OCI-LY1 (cell line): ENCODE data around the gene CACFD1.

Source experiments
- CTCF ChIP-seq: fragments of 200-600 bp; sonication (generic), shearing (Covaris generic); IDR thresholded peaks from 2 replicates; pipeline ENCODE4 v1.5.1; 2017; ENCODE audit warnings: mild to moderate bottlenecking, antibody characterized with exemption, low read length, moderate library complexity, mixed read lengths
- EZH2 ChIP-seq: fragments of 200-600 bp; sonication (generic), shearing (Covaris generic); IDR thresholded peaks from 2 replicates; pipeline ENCODE4 v1.8.0; 2017; ENCODE audit warnings: borderline replicate concordance, mixed run types, mild to moderate bottlenecking, antibody characterized with exemption, low read length, moderate library complexity, mixed read lengths

DNA sequence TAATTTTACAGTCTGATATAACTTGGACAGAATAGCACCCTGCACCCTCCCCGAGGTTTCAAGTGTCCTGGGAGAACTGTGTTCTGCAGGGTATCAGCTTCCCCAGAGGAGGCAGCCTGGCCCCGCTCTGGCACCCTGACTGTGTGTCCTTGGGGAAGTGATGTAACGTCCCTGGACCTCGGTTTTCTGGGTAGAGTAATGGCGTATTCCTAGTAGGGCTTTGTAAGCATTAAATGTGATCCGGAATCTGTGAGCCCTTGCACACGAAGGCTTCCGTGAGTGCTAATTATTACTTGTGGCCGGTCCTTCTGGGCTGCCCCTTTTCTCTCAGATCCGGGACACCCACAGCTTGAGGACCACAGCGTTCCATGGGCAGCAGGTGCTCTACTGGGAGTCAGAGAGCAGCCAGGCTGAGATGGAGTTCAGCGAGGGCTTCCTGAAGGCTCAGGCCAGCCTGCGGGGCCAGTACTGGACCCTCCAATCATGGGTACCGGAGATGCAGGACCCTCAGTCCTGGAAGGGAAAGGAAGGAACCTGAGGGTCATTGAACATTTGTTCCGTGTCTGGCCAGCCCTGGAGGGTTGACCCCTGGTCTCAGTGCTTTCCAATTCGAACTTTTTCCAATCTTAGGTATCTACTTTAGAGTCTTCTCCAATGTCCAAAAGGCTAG is 1.0 kb upstream of the CACFD1 start:
- no peak for TF ChIP-seq CTCF
- TF ChIP-seq EZH2 = no peak
